ENCODE measurements around the gene CUBN. TPM values are rescaled to one million over a fixed set of nuclear protein-coding genes. Genes with fewer than 3 reads are reported as not detected.

The CUBN gene
- total RNA-seq, 1 donor from 2014 or later = 2.7 TPM

- Histone ChIP-seq H3K9me3 (ENCODE audit: insufficient read depth, low read depth, low read length) (no peaks in the 10 kb centered on the region), H3K4me2 (ENCODE audit: low read length) (peak overlapping the region; percentile 52), H3K36me3 (ENCODE audit: insufficient read depth, low read length) (peaks cover 3% of the 10 kb centered on the region), H3K79me2 (ENCODE audit: insufficient read depth, low read length) (peaks cover 46% of the 10 kb centered on the region), H2AFZ (ENCODE audit: low read depth, low read length) (no peak overlapping the region), H3K4me3 (ENCODE audit: insufficient read depth, low read depth, low read length) (no peak overlapping the region), H3K27ac (ENCODE audit: low read depth, low read length) (no peak overlapping the region), H3K27me3 (ENCODE audit: insufficient read depth, low read length) (no peaks in the 10 kb centered on the region), H3K4me1 (ENCODE audit: insufficient read depth, low read length) (peaks cover 5% of the 10 kb centered on the region), H4K20me1 (ENCODE audit: insufficient read depth, low read length) (peaks cover 87% of the 10 kb centered on the region), H3K9ac (ENCODE audit: low read length) (no peak overlapping the region)
- H3K9me3 Mint-ChIP-seq (ENCODE audit: unreplicated experiment) = no peaks in the 10 kb centered on the region
- DNase-seq (ENCODE audit: low read depth) (no peak), FAIRE-seq (no peak)
- H3K4me3 Mint-ChIP-seq (ENCODE audit: unreplicated experiment) = no peak overlapping the region
- TF ChIP-seq EZH2 (IDR thresholded peaks at IDR 0.05; ENCODE audit: insufficient read depth, low read length) = no peak
- TF ChIP-seq, protein P1, sequence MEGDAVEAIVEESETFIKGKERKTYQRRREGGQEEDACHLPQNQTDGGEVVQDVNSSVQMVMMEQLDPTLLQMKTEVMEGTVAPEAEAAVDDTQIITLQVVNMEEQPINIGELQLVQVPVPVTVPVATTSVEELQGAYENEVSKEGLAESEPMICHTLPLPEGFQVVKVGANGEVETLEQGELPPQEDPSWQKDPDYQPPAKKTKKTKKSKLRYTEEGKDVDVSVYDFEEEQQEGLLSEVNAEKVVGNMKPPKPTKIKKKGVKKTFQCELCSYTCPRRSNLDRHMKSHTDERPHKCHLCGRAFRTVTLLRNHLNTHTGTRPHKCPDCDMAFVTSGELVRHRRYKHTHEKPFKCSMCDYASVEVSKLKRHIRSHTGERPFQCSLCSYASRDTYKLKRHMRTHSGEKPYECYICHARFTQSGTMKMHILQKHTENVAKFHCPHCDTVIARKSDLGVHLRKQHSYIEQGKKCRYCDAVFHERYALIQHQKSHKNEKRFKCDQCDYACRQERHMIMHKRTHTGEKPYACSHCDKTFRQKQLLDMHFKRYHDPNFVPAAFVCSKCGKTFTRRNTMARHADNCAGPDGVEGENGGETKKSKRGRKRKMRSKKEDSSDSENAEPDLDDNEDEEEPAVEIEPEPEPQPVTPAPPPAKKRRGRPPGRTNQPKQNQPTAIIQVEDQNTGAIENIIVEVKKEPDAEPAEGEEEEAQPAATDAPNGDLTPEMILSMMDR (IDR thresholded peaks at IDR 0.05; ENCODE audit: insufficient read depth, low read depth, low read length) = no peak
- H3K27me3 Mint-ChIP-seq (ENCODE audit: low read depth, unreplicated experiment) = no peaks in the 10 kb centered on the region
- no peak overlapping the region for H3K27ac Mint-ChIP-seq (ENCODE audit: unreplicated experiment)
- H3K4me1 Mint-ChIP-seq (ENCODE audit: low read depth, unreplicated experiment) = peaks cover 6% of the 10 kb centered on the region
- peaks cover 1% of the 10 kb centered on the region for H3K36me3 Mint-ChIP-seq (ENCODE audit: low read depth, unreplicated experiment)
These were observed 352.7 kb downstream of the CUBN start for GRCh38 chr10:16776896-16777295.

Other genes starting within 250 kb of the CUBN start
- 5.9 and 6.3 TPM in 2 replicates for gene TRDMT1, start 71.9 kb upstream of the CUBN start, total RNA-seq
- 5,172 and 5,400 TPM in 2 replicates for gene VIM, start 98.4 kb upstream of the CUBN start, total RNA-seq

Measured in astrocyte (in vitro differentiated cells and primary cell).